CD14-positive monocyte (primary cell): ENCODE data around the gene NSD2. TPM values are rescaled to one million over a fixed set of nuclear protein-coding genes. Genes with fewer than 3 reads are reported as not detected.

Experiments
- DNase-seq, 3 donors: peaks; one replicate each; pipeline ENCODE4 v3.0.0-alpha.2; 2011 to 2022
- H2AFZ ChIP-seq: 2 replicates; pipeline ENCODE4 v1.6.0; 2012; ENCODE audit warnings: mild to moderate bottlenecking, low read depth, low read length, inconsistent platforms; ENCODE audit not compliant: insufficient read depth, poor library complexity, severe bottlenecking
- H3K27ac ChIP-seq, 2 donors: 1 replicate in 1 of 2; 2 replicates in 1 of 2; pipeline ENCODE4 v1.5.1; 2012 to 2013; ENCODE audit warnings: low read length in 2 of 2, control low read depth in 1 of 2, inconsistent platforms in 1 of 2, low read depth in 1 of 2, mild to moderate bottlenecking in 1 of 2
- H3K27me3 ChIP-seq, 2 donors: one replicate each; pipeline versions ENCODE4 v1.6.0 to v1.6.1; 2011 to 2013; ENCODE audit warnings: low read length in 2 of 2; ENCODE audit not compliant: control insufficient read depth in 2 of 2, insufficient read depth in 2 of 2
- H3K36me3 ChIP-seq, 2 donors: replicated peaks in 1 of 2; 1 replicate in 1 of 2; 2 replicates in 1 of 2; pipeline versions ENCODE4 v1.5.1 to v1.6.1; 2012 to 2013; ENCODE audit warnings: low read length in 2 of 2, control low read depth in 1 of 2, inconsistent platforms in 1 of 2, mild to moderate bottlenecking in 1 of 2; ENCODE audit not compliant: insufficient read depth in 2 of 2, control insufficient read depth in 1 of 2
- H3K4me1 ChIP-seq, 2 donors: 1 replicate in 1 of 2; 2 replicates in 1 of 2; pipeline versions ENCODE4 v1.5.1 to v1.6.1; 2012 to 2013; ENCODE audit warnings: low read length in 2 of 2, control low read depth in 1 of 2, inconsistent platforms in 1 of 2, mild to moderate bottlenecking in 1 of 2, moderate library complexity in 1 of 2; ENCODE audit not compliant: insufficient read depth in 2 of 2, control insufficient read depth in 1 of 2
- H3K4me2 ChIP-seq: replicated peaks from 2 replicates; pipeline ENCODE3; 2012; ENCODE audit warnings: low read length, moderate library complexity, mild to moderate bottlenecking; ENCODE audit not compliant: poor library complexity, severe bottlenecking; ENCODE audit errors: extremely low read depth
- H3K4me3 ChIP-seq, 3 experiments: fragments of 200-600 bp in 1 of 3; sonication (generic) in 1 of 3; replicated peaks in 1 of 3; 1 replicate in 2 of 3; 2 replicates in 1 of 3; pipeline ENCODE4 v1.5.1; 2011 to 2013; ENCODE audit warnings: low read length in 3 of 3, mild to moderate bottlenecking in 3 of 3, control low read depth in 2 of 3, low read depth in 2 of 3, inconsistent platforms in 1 of 3, moderate library complexity in 1 of 3
- H3K79me2 ChIP-seq: 2 replicates; pipeline ENCODE4 v1.6.0; 2012; ENCODE audit warnings: mild to moderate bottlenecking, control low read depth, inconsistent platforms, low read length, moderate library complexity; ENCODE audit not compliant: insufficient read depth
- H3K9ac ChIP-seq: 2 replicates; pipeline ENCODE4 v1.6.0; 2017; ENCODE audit warnings: low read length, mild to moderate bottlenecking; ENCODE audit not compliant: insufficient read depth, poor library complexity, severe bottlenecking
- H3K9me3 ChIP-seq, 2 donors: replicated peaks in 1 of 2; 1 replicate in 1 of 2; 2 replicates in 1 of 2; pipeline versions ENCODE4 v1.5.1 to v1.6.1; 2012 to 2013; ENCODE audit warnings: low read length in 2 of 2, control low read depth in 1 of 2; ENCODE audit not compliant: control insufficient read depth in 1 of 2, insufficient read depth in 1 of 2
- H4K20me1 ChIP-seq: 2 replicates; pipeline ENCODE4 v1.6.0; 2012; ENCODE audit warnings: mild to moderate bottlenecking, low read length, control low read depth, moderate library complexity; ENCODE audit not compliant: insufficient read depth
- H3K27ac Mint-ChIP-seq, 7 donors: one replicate each; pipeline ENCODE4 v1.8.0; 2020; ENCODE audit warnings: mild to moderate bottlenecking in 7 of 7, mixed read lengths in 7 of 7, moderate library complexity in 6 of 7, inconsistent platforms in 2 of 7
- H3K27me3 Mint-ChIP-seq, 3 donors: one replicate each; pipeline ENCODE4 v1.8.0; 2021 to 2022; ENCODE audit warnings: low read depth in 3 of 3, mild to moderate bottlenecking in 3 of 3, mixed read lengths in 3 of 3, moderate library complexity in 3 of 3, inconsistent platforms in 1 of 3
- H3K36me3 Mint-ChIP-seq, 2 donors: one replicate each; pipeline ENCODE4 v1.8.0; 2020; ENCODE audit warnings: mixed read lengths in 2 of 2, inconsistent platforms in 1 of 2, mild to moderate bottlenecking in 1 of 2
- H3K4me1 Mint-ChIP-seq: one replicate; pipeline ENCODE4 v1.8.0; 2020; ENCODE audit warnings: mild to moderate bottlenecking, mixed read lengths
- H3K4me3 Mint-ChIP-seq, 2 donors: one replicate each; pipeline ENCODE4 v1.8.0; 2020; ENCODE audit warnings: mild to moderate bottlenecking in 2 of 2, mixed read lengths in 2 of 2, moderate library complexity in 1 of 2
- H3K9me3 Mint-ChIP-seq, 7 donors: one replicate each; pipeline ENCODE4 v1.8.0; 2020 to 2022; ENCODE audit warnings: mixed read lengths in 7 of 7, mild to moderate bottlenecking in 6 of 7, moderate library complexity in 6 of 7, inconsistent platforms in 2 of 7
- WGBS: methylation state at CpG from one replicate; pipeline ENCODE4 v1.1.5; 2013; ENCODE audit warnings: missing lambda C conversion rate; ENCODE audit not compliant: insufficient coverage; 5-methylcytosine and 5-hydroxymethylcytosine counted together
- intact Hi-C, 2 donors: fragments of 100-400 bp; cut with micrococcal nuclease; formaldehyde crosslinking; loops; one replicate each; pipeline versions ENCODE4 v1.15.0 to v1.15.1; 2023
- polyA plus RNA-seq, 3 donors: library from polyadenylated mRNA; depleted of rRNA in 1 of 3; unstranded in 2 of 3; stranded (reverse) in 1 of 3; fragments of 300-500 nt in 2 of 3; fragments of >200 nt in 1 of 3; fragmentation: Illumina TruSeq in 2 of 3; gene quantifications; 1 replicate in 2 of 3; 2 replicates in 1 of 3; pipeline ENCODE4 v1.2.3, GENCODE V29; 2012 to 2021
- TF ChIP-seq, protein P1 (sequence below): fragments of 200-600 bp; IDR thresholded peaks from one replicate; pipeline ENCODE4 v1.8.0; 2022; ENCODE audit warnings: antibody characterized with exemption, mild to moderate bottlenecking

Gene NSD2
- polyA plus RNA-seq, 3 donors: 1.9 to 8.7 (median 2.3) TPM

GRCh38 chr4:1928356-1929239, 57.4 kb downstream of the NSD2 start:
- no peaks in the 10 kb centered on the region for H3K27me3 Mint-ChIP-seq
- Histone ChIP-seq H3K4me1 (peaks cover 14 to 15% of the 10 kb centered on the region in 2 donors), H3K4me2 (peak overlapping the region; percentile 8), H3K9me3 (no peaks in the 10 kb centered on the region), H3K4me3 (no peak overlapping the region), H3K9ac (peak overlapping the region; percentile 35), H3K27me3 (no peaks in the 10 kb centered on the region), H2AFZ (no peak overlapping the region), H3K79me2 (peaks cover 17% of the 10 kb centered on the region), H4K20me1 (no peaks in the 10 kb centered on the region), H3K36me3 (peaks cover 33 to 55% of the 10 kb centered on the region in 2 donors), H3K27ac (peak overlapping the region in 1 of 2 donors; percentile 54)
- H3K4me1 Mint-ChIP-seq: peaks cover 20% of the 10 kb centered on the region
- peak overlapping the region; percentile 80 to 96 (median 83) for H3K27ac Mint-ChIP-seq
- peak overlapping the region in 1 of 2 donors; percentile 41 for H3K4me3 Mint-ChIP-seq
- 19% methylated on average over 8 of the region's 13 CpGs for WGBS
- TF ChIP-seq, protein P1, sequence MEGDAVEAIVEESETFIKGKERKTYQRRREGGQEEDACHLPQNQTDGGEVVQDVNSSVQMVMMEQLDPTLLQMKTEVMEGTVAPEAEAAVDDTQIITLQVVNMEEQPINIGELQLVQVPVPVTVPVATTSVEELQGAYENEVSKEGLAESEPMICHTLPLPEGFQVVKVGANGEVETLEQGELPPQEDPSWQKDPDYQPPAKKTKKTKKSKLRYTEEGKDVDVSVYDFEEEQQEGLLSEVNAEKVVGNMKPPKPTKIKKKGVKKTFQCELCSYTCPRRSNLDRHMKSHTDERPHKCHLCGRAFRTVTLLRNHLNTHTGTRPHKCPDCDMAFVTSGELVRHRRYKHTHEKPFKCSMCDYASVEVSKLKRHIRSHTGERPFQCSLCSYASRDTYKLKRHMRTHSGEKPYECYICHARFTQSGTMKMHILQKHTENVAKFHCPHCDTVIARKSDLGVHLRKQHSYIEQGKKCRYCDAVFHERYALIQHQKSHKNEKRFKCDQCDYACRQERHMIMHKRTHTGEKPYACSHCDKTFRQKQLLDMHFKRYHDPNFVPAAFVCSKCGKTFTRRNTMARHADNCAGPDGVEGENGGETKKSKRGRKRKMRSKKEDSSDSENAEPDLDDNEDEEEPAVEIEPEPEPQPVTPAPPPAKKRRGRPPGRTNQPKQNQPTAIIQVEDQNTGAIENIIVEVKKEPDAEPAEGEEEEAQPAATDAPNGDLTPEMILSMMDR: no peak
- no peaks in the 10 kb centered on the region for H3K9me3 Mint-ChIP-seq
- intact Hi-C loops: no loop called here
- peak; percentile 59 to 68 (median 59) for DNase-seq
- H3K36me3 Mint-ChIP-seq: peaks cover 35 to 59% of the 10 kb centered on the region in 2 donors

DNA sequence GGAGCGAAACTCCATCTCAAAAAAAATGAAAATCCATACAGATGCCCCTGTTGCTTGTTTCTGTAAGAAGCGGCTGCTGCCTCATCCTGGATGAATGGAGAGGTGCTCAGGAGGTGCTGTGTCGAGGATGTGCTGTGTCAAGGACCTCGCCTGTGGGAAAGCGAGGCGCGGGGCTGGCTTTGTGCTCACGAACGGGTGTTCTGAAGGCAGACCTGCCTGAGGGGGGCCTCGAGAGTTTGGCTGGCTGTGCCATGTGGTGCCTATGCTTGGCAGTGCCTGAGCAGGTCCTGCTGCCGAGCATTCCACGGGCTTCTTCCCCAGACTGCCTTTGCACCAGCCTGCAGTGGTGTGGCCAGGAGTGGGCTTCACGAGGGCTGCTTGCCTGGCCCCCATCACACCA, 61.5 kb downstream of the NSD2 start:
- no peak overlapping the region for H3K27ac Mint-ChIP-seq
- Histone ChIP-seq H3K79me2 (peaks cover 11% of the 10 kb centered on the region), H3K4me1 (peaks cover 13 to 15% of the 10 kb centered on the region in 2 donors), H3K9ac (no peak overlapping the region), H2AFZ (no peak overlapping the region), H3K27me3 (no peaks in the 10 kb centered on the region), H3K9me3 (no peaks in the 10 kb centered on the region), H4K20me1 (no peaks in the 10 kb centered on the region), H3K4me2 (no peak overlapping the region), H3K4me3 (no peak overlapping the region), H3K27ac (no peak overlapping the region), H3K36me3 (peaks cover 41 to 64% of the 10 kb centered on the region in 2 donors)
- H3K27me3 Mint-ChIP-seq: no peaks in the 10 kb centered on the region
- WGBS: 100% methylated on average over 11 of the region's 13 CpGs
- intact Hi-C loops: no loop called here
- no peak overlapping the region for H3K4me3 Mint-ChIP-seq
- no peaks in the 10 kb centered on the region for H3K9me3 Mint-ChIP-seq
- peaks cover 37 to 66% of the 10 kb centered on the region in 2 donors for H3K36me3 Mint-ChIP-seq
- peaks cover 16% of the 10 kb centered on the region for H3K4me1 Mint-ChIP-seq
- no peak for DNase-seq
- TF ChIP-seq, protein P1: no peak
